HG02970 (cell line): ENCODE measurements around the gene HSPB8.
"Not testable (repeated sequence)": the region's sequence is repeated elsewhere in the genome, so short reads cannot be mapped to it uniquely, and the experiment has no call there.

Experiments
- ATAC-seq: cut with Tn5 transposase; IDR thresholded peaks from one replicate; pipeline ENCODE4 v1.9.1; 2021; ENCODE audit warnings: mild to moderate bottlenecking, moderate library complexity, moderate number of reproducible peaks; ENCODE audit not compliant: unreplicated experiment, low FRiP score

HSPB8 gene

DNA sequence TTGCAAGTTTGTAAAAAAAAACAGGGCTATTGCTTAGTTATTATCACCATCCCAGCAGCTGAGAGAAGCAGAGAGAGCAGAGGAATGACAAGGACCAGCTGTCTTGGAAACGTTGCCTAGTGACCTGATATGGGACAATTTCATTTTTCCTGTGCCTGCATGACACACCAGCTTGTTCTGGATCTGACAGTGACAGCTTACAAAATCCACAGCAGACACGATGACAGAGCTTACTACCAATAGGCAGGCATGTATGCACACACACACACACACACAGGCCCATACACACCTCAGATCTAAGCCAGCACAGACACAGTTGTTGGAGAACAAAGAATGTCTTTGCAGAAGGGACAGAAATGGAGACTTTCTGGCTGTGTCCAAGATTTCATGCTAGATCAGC, 25.4 kb downstream of the HSPB8 start:
- ATAC-seq: no peak

- no peak for ATAC-seq
These were observed 26.0 kb downstream of the HSPB8 start for GRCh38 chr12:119204671-119205285.

GRCh38 chr12:119206348-119207062, 27.8 kb downstream of the HSPB8 start:
- no peak for ATAC-seq

GRCh38 chr12:119207063-119207560, 28.4 kb downstream of the HSPB8 start:
- ATAC-seq: no peak

- ATAC-seq: no peak
These were observed 29.9 kb downstream of the HSPB8 start for GRCh38 chr12:119208626-119209061.

DNA sequence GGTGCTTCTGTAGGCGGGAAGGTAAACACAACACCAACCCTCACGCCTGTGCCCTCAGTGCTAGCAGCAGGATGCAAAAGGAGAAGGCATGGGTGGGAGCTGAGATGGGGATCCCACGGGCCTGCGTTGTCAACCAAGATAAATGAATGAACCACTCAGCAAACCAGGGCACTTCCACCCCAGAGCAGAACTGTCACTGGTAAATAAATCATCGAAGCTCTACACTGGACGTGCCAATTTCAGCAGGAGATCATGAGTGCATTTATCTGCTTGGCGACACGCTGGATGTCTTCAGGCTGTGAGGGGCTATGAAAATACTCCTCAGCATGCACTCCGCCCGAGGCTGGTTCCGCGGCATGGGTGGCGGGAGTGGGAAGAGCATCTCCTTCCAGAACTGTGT, 33.2 kb downstream of the HSPB8 start:
- no peak for ATAC-seq

- ATAC-seq: no peak
These were observed 37.4 kb downstream of the HSPB8 start for GRCh38 chr12:119216084-119216483.

- not testable (repeated sequence) for ATAC-seq
These were observed 40.1 kb downstream of the HSPB8 start for GRCh38 chr12:119218875-119219274.

- ATAC-seq: no peak
These were observed 43.7 kb downstream of the HSPB8 start for GRCh38 chr12:119222222-119222951.

DNA sequence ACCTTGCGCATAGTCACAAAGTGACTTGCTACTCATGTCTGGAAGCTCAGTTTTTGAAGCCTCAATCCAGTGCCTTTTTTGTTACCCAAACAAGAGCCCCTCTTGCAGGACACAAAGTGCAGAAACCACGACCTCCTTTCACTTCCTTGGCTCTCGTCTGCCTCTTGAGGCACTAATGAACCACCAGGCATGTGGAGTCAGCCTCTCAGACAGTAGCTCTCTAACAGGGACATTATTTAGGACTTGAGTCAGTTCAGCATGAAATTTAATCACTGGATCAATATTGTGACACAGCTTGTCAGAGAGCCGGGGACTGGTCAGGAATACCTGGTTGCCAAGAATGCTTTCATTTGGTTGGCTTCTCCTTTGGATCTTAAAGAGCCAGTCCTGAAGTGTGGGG, 46.7 kb downstream of the HSPB8 start:
- ATAC-seq: no peak

GRCh38 chr12:119227292-119227691, 48.6 kb downstream of the HSPB8 start:
- ATAC-seq: no peak

- ATAC-seq: no peak
These were observed 50.5 kb downstream of the HSPB8 start for GRCh38 chr12:119229205-119229604.

DNA sequence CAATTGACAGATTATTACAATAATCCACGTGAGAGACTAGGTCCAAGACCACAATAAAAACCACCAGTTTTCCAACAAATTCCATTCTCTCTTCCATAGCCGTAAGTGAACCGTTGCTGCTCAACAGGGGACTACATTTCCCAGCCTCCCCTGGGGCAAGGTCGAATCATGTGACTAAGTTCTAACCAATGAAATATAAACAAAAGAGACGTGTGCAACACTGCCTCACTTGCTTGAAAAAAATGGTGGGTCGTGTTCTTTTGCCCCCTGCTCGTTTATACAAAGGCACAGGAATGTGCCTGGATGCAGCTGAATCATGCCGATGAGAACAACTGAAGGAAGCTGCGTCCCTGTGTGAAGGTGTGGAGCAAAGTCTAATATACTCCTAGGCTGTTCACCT, 51.1 kb downstream of the HSPB8 start:
- ATAC-seq: no peak

GRCh38 chr12:119230807-119231206, 52.1 kb downstream of the HSPB8 start:
- ATAC-seq: no peak

GRCh38 chr12:119231774-119232173, 53.0 kb downstream of the HSPB8 start:
- no peak for ATAC-seq

GRCh38 chr12:119235197-119235751, 56.5 kb downstream of the HSPB8 start:
- ATAC-seq: no peak

- ATAC-seq: no peak
These were observed 57.6 kb downstream of the HSPB8 start for GRCh38 chr12:119236372-119236771.

DNA sequence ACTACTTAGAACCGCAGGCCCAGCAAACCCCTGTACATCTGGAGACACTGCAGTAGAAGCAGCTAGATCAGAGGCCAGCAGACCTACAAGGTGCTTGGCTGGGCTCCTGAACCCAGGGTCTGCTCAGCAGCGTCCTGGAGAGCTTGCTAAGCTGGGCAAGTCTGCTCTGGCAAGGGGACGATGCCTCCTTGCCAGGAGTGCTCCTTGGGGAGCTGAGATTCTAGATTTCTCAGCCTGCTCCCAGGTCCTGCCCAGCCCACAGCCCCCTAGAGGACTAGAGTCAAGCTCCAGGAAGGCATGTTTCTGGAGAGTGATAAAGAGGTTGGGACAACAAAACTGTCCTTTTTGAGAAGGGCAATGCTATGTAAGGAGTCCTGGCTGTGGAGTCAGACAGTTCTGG, 60.3 kb downstream of the HSPB8 start:
- no peak for ATAC-seq

DNA sequence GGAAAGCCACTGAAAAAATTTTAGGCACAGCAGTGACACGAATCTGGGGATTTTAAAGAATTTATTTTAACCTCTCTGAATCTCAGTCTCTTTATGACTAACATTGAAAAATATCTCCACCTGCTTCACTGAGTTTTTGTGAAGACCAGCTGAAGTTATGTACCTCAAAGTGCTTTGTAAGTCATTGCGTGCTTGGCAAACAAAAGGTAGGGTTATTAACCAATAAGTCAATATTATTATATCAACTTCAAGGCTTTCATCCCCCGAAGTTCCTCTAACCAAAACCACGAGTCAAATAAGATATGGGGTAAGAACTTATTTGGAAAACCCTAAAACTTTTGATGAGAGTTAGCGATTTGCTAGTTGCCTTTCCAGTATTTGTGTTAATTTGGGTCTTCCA, 62.3 kb downstream of the HSPB8 start:
- ATAC-seq: no peak

DNA sequence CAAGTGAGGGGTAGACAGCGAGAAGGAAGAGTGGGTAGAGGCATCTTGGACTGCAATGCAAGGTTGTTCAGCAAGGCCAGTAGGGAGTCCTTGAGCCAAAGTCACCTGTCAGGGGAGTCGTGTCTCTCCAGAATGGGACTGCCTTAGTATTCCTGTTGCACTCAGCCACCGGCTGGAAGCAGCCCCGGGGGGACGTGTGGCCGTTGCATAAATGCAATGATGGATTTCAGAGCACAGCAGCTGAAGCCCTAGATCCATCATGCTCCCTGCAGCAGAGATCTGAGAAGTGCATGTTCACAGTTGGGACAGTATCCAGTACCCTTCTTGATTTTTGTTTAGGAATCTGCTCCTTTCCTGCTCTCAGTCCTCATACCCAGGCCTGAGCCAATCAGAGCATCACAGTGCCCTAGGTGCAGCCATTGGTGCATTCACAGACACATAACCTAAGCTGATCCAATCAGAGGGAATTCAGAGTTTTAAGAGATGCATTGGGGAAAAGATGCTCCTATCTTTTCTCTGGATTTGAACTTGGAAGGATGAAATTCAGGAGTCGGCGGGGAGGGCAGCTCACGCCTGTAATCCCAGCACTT, 62.9 kb downstream of the HSPB8 start:
- ATAC-seq: no peak
